Measurements from ENCODE around the gene RCN2. TPM values are rescaled to one million over a fixed set of nuclear protein-coding genes. Genes with fewer than 3 reads are reported as not detected.

Gene RCN2
- 33.4 to 69.4 TPM (median 67.3 TPM) in 5 replicates for total RNA-seq (2022; extraction: Qiagen RNA extraction; ENCODE audit: low read depth)

GRCh38 chr15:76931397-76932134 lies at the start of gene RCN2:
Gene RCN2 (plus strand): TSS chr15:76931749. CDS start chr15:76931842, 93 bp downstream.

GRCh38 chr15:76905013-76905839 lies 26.3 kb upstream of the RCN2 start, which contains the start of gene SCAPER:
Gene SCAPER (minus strand): TSS chr15:76905340. CDS start chr15:76883817, 21,523 bp downstream.

DNA sequence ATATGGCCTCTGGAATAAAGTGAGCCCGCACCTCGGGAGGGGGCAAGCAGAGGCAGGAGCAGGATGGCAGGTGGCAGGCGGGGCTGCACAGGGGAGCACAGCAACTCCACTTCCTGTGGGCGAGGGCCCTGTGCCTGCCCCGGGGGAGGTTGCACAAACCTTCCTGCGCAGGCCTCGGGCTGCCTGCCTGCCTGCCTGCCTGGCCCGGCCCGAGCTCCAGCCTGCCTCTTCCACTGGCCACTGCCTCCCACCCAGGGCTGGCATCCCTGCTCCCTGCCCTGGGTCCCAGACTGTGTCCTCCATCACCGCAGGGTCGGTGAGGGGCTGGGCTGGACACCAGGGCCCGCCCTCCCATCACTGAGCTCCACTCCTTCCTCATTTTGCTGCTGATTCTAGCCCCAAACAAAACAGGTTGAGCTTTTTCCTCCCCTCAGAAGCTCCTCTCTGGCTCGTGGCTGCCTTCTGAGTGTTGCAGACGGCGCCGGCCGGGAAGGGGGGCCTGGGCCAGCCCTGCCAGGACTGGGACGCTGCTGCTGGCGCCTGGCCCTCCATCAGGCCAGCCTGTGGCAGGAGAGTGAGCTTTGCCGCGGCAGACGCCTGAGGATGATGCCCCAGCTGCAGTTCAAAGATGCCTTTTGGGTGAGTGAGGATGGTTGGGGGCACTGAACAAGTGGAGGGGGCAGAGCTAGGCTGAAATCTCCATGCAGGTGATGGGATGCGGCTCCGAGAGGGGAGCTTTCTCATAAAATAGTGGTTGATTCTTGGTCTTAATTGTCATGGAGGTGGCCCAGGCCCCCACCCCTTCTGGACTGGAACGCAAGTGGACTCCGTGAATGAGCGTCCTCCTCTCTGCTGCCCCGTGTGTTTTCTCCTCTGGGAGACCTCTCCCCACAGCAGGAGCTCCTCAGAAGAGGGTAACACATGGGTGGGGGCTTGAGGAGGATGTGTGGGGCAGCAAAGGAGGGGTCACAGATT lies 63.7 kb downstream of the RCN2 start, which contains the start of gene PSTPIP1:
TSS of gene PSTPIP1 (plus strand) at position 156 of the 975 bp plus-strand sequence. CDS start at position 604, 448 bp downstream.

Other genes starting within 250 kb of the RCN2 start
- 1.3 to 4.1 TPM (median 3.2 TPM) in 5 replicates for gene SCAPER, start 26.4 kb upstream of the RCN2 start, total RNA-seq (2022; extraction: Qiagen RNA extraction; ENCODE audit: low read depth)
- gene PSTPIP1, start 63.4 kb downstream of the RCN2 start, total RNA-seq (2022; extraction: Qiagen RNA extraction; ENCODE audit: low read depth) = not detected in 5 replicates
- 389 to 518 TPM (median 470 TPM) in 5 replicates for gene TSPAN3, start 139.4 kb downstream of the RCN2 start, total RNA-seq (2022; extraction: Qiagen RNA extraction; ENCODE audit: low read depth)

Measured in A549 treated with RU486 at 1 μM for 4 hours (cell line).